Cardiac fibroblast (primary cell): ENCODE measurements around the gene MACO1.

Experiments
- DNase-seq, 2 donors: peaks; one replicate each; pipeline versions ENCODE4 v3.0.0 to v3.0.0-alpha.2; 2010; ENCODE audit warnings: low read depth in 2 of 2
- H3K4me3 ChIP-seq, 2 donors: replicated peaks in 1 of 2; 1 replicate in 1 of 2; 2 replicates in 1 of 2; pipeline ENCODE4 v1.5.1; 2011; ENCODE audit warnings: low read depth in 2 of 2, low read length in 2 of 2, mild to moderate bottlenecking in 2 of 2, moderate library complexity in 1 of 2
- TF ChIP-seq, protein P1 (sequence below): IDR thresholded peaks from one replicate; pipeline ENCODE4 v1.5.1; 2011; ENCODE audit warnings: low read depth, mild to moderate bottlenecking, low read length, inconsistent platforms

The MACO1 gene

GRCh38 chr1:25494952-25495351 lies 64.3 kb downstream of the MACO1 start:
- no peak overlapping the region for H3K4me3 ChIP-seq
- TF ChIP-seq, protein P1, sequence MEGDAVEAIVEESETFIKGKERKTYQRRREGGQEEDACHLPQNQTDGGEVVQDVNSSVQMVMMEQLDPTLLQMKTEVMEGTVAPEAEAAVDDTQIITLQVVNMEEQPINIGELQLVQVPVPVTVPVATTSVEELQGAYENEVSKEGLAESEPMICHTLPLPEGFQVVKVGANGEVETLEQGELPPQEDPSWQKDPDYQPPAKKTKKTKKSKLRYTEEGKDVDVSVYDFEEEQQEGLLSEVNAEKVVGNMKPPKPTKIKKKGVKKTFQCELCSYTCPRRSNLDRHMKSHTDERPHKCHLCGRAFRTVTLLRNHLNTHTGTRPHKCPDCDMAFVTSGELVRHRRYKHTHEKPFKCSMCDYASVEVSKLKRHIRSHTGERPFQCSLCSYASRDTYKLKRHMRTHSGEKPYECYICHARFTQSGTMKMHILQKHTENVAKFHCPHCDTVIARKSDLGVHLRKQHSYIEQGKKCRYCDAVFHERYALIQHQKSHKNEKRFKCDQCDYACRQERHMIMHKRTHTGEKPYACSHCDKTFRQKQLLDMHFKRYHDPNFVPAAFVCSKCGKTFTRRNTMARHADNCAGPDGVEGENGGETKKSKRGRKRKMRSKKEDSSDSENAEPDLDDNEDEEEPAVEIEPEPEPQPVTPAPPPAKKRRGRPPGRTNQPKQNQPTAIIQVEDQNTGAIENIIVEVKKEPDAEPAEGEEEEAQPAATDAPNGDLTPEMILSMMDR = no peak
- no peak for DNase-seq

GRCh38 chr1:25500694-25501093 lies 70.0 kb downstream of the MACO1 start:
- H3K4me3 ChIP-seq = no peak overlapping the region
- TF ChIP-seq, protein P1 = no peak
- DNase-seq = peak; percentile 27 to 70

GRCh38 chr1:25501235-25502058 lies 70.8 kb downstream of the MACO1 start:
- TF ChIP-seq, protein P1 = no peak
- DNase-seq = peak; percentile 46 to 70
- no peak overlapping the region for H3K4me3 ChIP-seq

DNA sequence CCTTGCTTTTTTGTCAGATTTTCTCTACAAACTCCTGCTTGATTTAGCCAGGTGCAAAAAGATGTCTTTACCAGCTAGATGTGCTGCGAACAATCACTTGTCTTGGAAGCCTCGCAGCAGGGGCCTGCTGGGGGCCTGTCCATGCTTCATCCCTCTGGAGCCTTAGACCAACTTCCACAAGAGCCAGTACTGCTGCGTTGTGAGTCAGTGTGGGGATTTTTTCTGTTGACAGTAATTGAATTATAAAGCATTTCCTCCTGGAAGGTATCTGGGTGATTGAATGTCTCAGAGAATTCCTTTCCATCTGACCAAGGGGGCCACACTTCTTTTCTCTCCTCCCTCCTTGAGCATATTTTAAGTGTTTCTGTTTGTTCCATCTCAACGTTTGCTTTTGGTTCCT lies 72.3 kb downstream of the MACO1 start:
- DNase-seq = peak in 1 of 2 donors; percentile 54
- TF ChIP-seq, protein P1 = no peak

DNA sequence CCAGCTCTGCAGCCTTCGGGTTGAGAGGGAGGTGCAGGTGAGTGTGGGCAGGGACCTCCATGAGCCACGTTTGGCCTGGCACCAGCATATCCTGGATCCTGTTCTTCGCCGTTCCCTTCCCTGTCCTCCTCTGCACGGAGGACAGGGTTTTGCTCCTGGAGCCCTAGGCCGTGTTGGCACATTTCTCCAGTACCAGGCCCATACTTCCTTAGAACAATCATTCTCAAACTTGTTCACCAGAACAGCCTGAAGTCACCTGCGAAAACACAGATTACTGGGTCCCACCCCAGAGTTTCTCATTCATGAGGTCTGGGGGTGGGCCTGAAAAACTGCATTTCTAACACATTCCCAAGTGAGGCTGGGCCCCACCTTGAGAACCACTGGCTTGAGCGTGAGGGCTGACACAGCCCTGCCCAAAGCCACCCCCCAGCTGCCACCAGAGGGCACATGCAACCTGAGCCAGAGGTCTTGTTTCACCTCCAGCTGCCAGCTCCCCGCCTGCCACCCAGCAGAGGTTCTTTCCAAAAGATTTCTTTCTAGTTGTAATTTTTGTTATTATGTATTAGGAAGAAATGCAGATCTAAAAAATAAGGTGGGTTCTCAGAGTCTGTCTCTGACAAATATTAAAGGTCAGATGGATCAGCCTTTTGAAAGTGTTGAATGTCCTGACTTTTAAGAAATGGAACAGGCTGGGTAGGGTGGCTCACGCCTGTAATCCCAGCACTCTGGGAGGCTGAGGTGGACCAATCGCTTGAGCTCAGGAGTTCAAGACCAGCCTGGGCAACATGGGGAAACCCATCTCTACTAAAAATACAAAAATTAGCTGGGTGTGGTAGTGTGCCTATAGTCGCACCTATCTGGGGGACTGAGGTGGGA lies 73.1 kb downstream of the MACO1 start:
- TF ChIP-seq, protein P1 = peak; percentile 52
- no peak overlapping the region for H3K4me3 ChIP-seq
- peak in 1 of 2 donors; percentile 31 for DNase-seq

More for the DNA sequence above, 72.3 kb downstream of the MACO1 start:
- no peak overlapping the region for H3K4me3 ChIP-seq

DNA sequence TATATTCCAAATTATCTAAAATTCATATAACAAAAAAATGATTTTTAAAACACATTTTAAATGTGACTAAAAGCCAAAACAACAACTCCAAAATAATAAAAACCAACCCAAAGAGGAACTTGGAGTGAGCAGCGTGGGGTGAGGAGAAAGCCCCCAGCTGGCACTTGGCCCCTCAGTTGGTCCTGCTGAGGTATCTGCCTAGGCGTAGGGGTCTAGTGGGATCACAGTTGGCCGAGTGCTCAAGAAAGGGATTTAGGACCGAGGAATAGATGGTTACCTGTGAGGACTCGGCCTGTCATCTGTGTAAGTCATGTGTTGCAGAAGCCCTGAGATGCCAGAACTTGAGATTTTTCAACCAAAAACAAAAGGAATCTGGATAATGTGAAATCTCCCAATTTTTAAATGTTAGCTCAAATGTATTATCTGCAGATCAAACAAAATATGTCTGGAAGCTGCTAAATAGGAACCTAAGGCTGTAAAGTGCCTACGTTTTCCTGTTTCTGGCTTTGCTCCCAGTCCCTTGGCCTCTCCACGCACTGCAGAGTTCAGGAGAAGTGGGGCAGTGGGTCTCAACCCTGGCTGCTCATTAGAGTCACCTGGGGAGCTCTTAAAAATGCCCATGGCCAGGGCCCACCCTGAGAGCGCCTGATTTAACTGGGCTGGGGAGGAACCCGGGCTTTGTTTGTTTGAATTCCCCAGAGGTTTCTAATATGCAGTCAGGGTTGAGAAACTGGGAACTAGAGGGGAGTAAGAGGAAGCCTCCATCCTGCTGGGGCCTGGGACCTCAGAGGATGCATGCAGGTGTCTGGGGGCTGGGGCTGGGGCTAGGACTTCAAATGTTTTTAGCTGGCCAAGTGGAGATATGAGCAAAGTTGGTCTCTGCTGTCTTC lies 74.3 kb downstream of the MACO1 start:
- no peak overlapping the region for H3K4me3 ChIP-seq
- TF ChIP-seq, protein P1 = no peak
- DNase-seq = peak; percentile 65 to 76
